ENCODE data around the gene ERFL.

ERFL gene

DNA sequence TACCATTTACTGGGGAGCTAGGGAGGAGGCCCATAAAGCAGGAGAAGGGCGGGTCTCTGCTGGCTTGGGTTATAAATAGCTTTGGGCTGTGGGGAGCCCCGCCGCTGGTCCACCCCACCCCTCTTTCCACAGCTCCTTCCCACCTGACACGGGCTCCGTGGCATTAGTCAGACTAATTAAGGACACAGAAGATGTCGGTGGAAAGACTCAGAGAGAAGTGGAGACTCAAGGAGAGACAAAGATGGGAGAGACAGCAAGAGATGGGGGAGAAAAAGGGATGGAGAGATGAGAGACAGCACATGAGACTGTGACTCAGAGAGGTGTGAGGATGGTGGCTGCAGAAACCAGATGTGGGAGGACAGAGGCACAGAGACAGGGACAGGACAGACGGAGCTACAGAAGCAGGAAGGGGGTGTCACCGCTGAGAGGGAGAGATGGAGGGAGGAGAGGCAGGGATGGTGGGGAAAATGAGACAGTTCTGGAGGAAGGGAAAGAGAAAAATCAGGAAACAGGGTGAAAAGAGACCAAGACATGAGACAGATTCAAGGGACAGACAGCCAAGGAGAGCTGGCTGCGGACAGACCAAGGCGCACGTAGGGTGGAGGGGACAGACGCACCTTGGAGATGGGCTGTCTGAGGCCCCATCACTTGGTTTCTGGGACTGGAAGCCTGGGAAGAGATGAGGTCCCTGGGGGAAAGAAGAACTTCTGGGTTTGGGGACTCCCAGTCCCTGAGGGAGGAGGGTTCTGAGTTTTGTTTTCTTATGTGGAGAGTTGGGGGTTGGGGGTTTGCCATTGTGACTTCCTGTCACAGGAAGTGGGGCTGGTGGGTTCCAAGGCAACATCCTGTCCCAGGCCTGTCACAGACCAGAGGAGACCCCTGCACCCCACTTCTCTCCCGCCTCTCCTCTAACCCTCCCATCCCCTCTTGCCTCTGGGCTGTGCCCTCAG lies 41.2 kb downstream of the ERFL start:
- H2AFZ ChIP-seq (ENCODE audit: low read depth, low read length), result no peak overlapping the region
- H3K27ac ChIP-seq (ENCODE audit: low read length), result no peak overlapping the region
- H3K4me2 ChIP-seq (ENCODE audit: low read length), result peak overlapping the region; percentile 35
- H4K20me1 ChIP-seq (ENCODE audit: insufficient read depth, low read length), result peaks cover 17% of the 10 kb centered on the region
- H3K4me1 ChIP-seq (ENCODE audit: low read length), result peaks cover 28% of the 10 kb centered on the region
- no peak for TF ChIP-seq EZH2phosphoT487 (IDR thresholded peaks at IDR 0.05; ENCODE audit: low read depth)
- TF ChIP-seq, protein P1, sequence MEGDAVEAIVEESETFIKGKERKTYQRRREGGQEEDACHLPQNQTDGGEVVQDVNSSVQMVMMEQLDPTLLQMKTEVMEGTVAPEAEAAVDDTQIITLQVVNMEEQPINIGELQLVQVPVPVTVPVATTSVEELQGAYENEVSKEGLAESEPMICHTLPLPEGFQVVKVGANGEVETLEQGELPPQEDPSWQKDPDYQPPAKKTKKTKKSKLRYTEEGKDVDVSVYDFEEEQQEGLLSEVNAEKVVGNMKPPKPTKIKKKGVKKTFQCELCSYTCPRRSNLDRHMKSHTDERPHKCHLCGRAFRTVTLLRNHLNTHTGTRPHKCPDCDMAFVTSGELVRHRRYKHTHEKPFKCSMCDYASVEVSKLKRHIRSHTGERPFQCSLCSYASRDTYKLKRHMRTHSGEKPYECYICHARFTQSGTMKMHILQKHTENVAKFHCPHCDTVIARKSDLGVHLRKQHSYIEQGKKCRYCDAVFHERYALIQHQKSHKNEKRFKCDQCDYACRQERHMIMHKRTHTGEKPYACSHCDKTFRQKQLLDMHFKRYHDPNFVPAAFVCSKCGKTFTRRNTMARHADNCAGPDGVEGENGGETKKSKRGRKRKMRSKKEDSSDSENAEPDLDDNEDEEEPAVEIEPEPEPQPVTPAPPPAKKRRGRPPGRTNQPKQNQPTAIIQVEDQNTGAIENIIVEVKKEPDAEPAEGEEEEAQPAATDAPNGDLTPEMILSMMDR (IDR thresholded peaks at IDR 0.05; ENCODE audit: low read depth, low read length), result no peak
- no peaks in the 10 kb centered on the region for H3K9me3 ChIP-seq (ENCODE audit: insufficient read depth, low read length)
- H3K79me2 ChIP-seq (ENCODE audit: low read length), result peaks cover 35% of the 10 kb centered on the region
- H3K4me3 ChIP-seq (ENCODE audit: low read length), result no peak overlapping the region
- H3K27me3 ChIP-seq (ENCODE audit: low read depth, low read length), result no peaks in the 10 kb centered on the region
- peaks cover 11% of the 10 kb centered on the region for H3K36me3 ChIP-seq (replicated peaks; ENCODE audit: low read depth, low read length)
- no peak overlapping the region for H3K9ac ChIP-seq (ENCODE audit: low read length)

DNA sequence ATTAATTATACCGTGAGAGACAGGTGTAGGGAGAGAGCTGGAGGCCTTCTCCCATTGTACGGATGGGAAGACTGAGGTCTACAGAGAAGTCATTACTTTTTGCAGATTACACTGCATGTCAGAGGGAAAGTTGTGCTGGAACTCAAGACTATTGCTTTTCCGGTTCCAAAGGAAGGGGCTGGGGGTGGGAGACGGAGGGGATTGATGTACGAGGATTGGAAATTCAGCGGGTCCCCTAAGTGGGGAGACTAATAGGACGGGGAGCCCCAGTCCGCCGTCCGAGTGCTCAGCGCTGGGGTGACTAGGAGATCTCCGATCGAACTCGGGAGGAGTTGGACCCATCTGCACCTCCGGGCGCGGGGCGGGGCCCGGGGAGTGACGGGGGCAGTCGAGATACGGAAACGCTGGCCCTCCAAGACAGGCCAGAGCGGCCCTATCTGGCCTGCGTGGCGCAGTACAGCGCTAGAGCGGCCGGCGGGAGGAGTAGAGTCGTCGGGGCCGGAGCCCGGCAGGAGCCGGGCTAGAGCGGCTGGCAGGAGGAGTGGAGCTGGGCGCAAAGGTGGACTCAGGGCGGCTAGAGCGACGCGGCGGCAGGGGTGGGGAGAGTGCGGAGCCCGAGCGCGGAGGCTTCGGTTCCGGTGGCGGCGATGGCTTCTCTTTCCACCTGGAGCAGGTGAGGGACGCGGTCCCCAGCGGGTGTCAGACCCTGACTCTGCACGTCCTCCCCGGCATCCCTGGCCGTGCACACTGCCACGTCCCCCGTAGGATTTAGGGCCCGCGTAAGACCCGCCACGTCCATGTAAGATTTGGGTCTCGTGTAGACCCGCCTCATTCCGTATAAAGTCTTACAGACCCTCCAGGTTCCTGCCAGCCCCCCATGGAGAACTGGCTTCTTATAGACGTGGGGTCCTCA lies 44.2 kb downstream of the ERFL start:
- Histone ChIP-seq H2AFZ (ENCODE audit: low read depth, low read length) (peak overlapping the region; percentile 24; the same call in 1 of the 2 replicates), H3K4me1 (ENCODE audit: low read length) (peaks cover 30% of the 10 kb centered on the region), H3K79me2 (ENCODE audit: low read length) (peaks cover 44% of the 10 kb centered on the region), H3K9me3 (ENCODE audit: insufficient read depth, low read length) (no peaks in the 10 kb centered on the region), H3K4me3 (ENCODE audit: low read length) (peak overlapping the region; percentile 85), H3K27me3 (ENCODE audit: low read depth, low read length) (no peaks in the 10 kb centered on the region), H3K9ac (ENCODE audit: low read length) (peak overlapping the region; percentile 91), H3K27ac (ENCODE audit: low read length) (peak overlapping the region; percentile 78), H4K20me1 (ENCODE audit: insufficient read depth, low read length) (peaks cover 16% of the 10 kb centered on the region), H3K4me2 (ENCODE audit: low read length) (peak overlapping the region; percentile 92), H3K36me3 (replicated peaks; ENCODE audit: low read depth, low read length) (peaks cover 13% of the 10 kb centered on the region)
- TF ChIP-seq, protein P1 (IDR thresholded peaks at IDR 0.05; ENCODE audit: low read depth, low read length), result 0 out of 2 replicates have a peak, but pooled peaks have one; percentile 5
- no peak for TF ChIP-seq EZH2phosphoT487 (IDR thresholded peaks at IDR 0.05; ENCODE audit: low read depth)

DNA sequence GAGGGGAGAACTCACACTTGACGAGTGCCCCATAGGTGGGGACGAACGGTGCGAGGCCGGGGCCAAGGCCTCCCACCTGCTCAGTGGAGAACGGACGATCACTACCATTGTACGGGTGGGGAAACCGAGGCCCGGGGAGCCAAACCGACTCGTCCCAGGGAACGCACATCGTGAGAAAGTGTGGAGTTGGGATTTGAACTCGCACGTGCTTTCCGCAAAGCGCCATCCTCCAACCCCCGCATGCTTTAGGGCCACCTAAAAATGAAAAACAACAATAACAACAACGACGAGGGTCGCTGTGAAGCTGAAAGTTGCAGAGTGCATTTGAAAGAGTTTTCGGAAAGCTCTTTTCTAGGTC lies 44.8 kb downstream of the ERFL start:
- no peak for TF ChIP-seq EZH2phosphoT487 (IDR thresholded peaks at IDR 0.05; ENCODE audit: low read depth)
- TF ChIP-seq, protein P1 (IDR thresholded peaks at IDR 0.05; ENCODE audit: low read depth, low read length), result no peak
- Histone ChIP-seq H4K20me1 (ENCODE audit: insufficient read depth, low read length) (peaks cover 22% of the 10 kb centered on the region), H2AFZ (ENCODE audit: low read depth, low read length) (no peak overlapping the region; the same call in 1 of the 2 replicates), H3K4me2 (ENCODE audit: low read length) (peak overlapping the region; percentile 85), H3K4me1 (ENCODE audit: low read length) (peaks cover 37% of the 10 kb centered on the region), H3K27me3 (ENCODE audit: low read depth, low read length) (no peaks in the 10 kb centered on the region), H3K27ac (ENCODE audit: low read length) (peak overlapping the region; percentile 78), H3K36me3 (replicated peaks; ENCODE audit: low read depth, low read length) (peaks cover 15% of the 10 kb centered on the region), H3K79me2 (ENCODE audit: low read length) (peaks cover 50% of the 10 kb centered on the region), H3K9ac (ENCODE audit: low read length) (peak overlapping the region; percentile 91), H3K9me3 (ENCODE audit: insufficient read depth, low read length) (no peaks in the 10 kb centered on the region), H3K4me3 (ENCODE audit: low read length) (peak overlapping the region; percentile 85)

All from OCI-LY3 (cell line).